GM11168 (cell line): ENCODE results near the gene ARVCF.
"Not testable (repeated sequence)": the region's sequence is repeated elsewhere in the genome, so short reads cannot be mapped to it uniquely, and the experiment has no call there.

Source experiments
- in situ Hi-C: fragments of 300-500 bp; cut with MboI; formaldehyde crosslinking; loops from one replicate; pipeline ENCODE4 v1.12.0; 2022; ENCODE audit warnings: low sequenced_read_pairs; ENCODE audit not compliant: unreplicated experiment

Gene ARVCF

DNA sequence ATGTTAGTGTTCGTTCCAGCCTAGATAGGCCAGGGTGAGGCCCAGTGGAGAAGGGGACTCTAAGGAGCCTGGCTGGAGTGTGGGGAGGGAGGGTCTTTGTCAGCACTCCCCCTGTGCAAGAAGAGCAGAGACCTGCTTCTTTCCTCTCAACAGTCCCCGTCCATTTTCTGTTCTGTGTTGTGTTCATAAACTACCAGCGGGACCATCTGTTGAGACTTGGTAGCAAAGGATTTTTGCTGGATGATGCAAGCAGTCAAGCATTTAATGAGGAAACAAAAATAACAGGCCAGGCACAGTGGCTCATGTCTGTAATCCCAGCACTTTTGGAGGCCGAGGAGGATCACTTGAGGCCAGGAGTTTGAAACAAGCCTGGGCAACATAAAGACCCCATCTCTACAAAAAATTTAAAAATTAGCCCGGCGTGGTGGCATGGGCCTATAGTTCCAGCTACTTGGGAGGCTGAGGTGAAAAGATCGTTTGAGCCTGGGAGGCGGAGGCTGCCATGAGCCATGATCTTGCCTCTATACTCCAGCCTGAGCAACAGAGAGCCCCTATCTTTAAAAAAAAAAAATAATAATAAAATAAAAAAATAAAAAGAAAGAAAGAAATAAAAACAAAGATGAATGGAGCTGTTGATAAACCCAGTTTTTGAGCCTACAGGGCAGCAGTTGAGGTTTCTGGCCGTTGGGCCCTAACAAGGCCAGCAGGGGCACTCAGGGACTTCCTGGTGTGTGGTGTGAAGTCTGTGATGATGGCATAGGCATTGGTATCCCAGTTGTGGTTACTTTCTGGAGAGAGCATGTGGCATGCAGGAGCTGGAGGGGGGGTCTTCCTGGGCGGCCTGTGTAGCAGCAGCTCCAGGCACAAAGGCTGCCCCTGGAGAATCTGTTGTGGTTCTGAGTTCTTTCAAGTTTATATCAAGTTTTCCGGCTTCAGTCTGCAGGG lies 73.3 kb downstream of the ARVCF start:
- in situ Hi-C loops, result no loop called here

DNA sequence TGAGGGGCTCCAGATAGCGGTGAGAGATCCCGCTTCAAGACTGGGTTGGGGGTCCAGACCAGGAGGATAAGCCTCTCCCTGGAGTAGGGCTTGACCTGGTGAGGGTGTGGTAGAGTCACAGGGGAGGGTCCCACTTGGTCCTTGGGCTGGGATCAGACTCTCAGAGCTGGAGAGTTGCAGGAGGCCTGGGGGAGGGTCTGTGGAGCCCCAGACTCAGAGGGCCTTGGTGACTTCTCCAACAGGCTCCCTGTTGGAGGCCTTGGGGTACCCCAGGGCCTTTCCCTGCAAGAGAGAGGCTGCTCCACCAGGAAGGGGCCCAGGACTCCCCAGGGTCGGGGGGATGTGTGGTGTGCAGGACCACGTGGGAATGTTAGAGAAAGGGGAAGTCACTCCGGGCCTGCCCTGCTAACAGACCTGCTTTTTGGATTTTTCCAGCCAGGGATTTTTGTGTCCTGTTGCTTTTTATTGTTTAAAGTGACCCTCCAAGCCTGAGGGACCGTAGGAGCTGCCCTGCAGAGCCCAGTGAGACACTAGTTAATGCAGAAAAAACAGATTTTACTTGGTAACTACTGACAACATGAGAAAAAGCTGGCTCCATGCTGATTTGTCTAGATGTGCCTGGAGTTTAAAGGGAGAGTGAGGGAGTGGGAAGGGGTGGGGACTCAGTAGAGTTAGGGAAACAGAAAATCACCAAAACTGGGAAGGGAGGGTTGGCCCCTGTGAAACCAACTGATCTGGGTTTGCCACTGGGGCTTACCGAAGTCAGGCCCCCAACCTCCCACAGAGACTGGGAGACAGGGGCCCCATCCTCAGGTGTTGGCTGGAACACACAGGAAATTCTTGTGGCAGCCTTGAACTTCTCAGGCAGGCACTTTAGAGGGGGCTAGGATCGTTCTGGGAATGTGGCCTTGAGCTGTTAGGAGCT lies 74.2 kb downstream of the ARVCF start:
- in situ Hi-C loops, result no loop called here

DNA sequence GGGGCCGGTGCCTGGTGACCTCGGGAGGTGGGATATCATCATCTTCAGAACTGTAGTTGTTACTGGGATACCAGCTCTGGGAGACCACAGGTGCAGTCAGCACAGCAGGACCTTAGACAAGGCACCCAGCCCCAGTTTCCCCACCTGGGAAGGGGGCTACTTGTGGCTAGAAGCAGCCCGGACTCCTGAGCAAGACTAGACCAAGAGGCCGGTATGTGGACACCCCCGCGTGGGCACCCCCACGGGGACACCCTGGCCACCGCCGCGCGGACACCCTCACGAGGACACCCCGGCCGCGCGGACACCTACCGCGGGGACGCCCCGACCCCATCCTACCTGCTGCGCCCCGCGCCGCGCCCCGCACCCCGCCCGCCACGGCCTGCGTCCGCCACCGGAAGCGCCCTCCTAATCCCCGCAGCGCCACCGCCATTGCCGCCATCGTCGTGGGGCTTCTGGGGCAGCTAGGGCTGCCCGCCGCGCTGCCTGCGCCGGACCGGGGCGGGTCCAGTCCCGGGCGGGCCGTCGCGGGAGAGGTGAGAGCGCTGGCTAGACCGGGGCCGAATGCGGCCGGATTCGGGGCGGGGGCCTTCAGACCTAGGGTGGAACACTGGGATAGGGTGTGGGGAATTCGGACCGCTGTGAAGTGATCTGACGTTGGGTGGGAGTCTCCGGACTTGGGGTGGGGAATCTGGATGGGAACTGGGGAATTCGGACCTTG lies 75.1 kb downstream of the ARVCF start, which contains the start of the genes COMT and TXNRD2:
COMT (plus strand) TSS at position 408 of the 718 bp plus-strand sequence. CDS start 20,755 bp downstream, outside the sequence.
TXNRD2 (minus strand) TSS at position 454 of the 718 bp plus-strand sequence; CDS start at position 439, 15 bp downstream.
- in situ Hi-C loops, result no loop called here

DNA sequence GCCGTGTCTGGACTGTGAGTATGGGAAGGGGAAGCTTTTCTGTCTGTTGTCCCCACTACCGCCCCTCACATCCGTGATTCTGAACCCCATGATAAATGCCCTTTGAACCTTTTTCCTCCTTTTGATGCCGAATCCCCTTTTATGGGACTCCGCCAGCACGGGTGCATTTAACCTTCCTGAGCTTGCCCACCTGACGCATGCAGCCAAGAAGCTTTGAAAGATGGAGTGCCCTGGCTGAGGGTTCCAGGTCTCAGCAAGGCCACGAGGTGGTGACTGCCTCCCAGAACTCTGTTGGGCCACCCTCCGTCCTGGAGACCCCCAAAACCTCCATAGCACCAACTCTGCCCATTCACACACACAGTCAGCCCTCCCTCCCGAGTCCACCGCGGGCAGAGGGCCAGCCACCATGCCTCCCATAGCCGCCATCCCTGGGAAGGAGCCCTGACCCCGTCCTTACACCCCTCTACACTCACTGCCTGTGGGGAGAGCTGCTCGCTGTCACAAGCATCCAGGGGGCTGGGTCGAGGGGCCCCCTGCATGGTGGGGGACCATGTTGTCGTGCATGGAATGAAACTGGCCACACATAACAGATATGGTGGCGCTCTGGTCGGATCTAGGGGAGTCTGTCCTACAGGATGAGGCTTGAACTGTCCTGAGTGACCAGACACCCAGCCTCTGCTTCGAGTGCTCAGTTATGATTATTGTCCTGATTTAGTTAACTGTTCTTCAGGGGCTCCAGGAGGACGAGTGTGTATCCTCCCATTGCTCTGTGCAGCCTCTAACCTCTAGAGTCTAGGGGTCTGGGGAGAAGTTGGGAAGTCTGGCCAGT lies 75.9 kb downstream of the ARVCF start:
- in situ Hi-C loops, result no loop called here

DNA sequence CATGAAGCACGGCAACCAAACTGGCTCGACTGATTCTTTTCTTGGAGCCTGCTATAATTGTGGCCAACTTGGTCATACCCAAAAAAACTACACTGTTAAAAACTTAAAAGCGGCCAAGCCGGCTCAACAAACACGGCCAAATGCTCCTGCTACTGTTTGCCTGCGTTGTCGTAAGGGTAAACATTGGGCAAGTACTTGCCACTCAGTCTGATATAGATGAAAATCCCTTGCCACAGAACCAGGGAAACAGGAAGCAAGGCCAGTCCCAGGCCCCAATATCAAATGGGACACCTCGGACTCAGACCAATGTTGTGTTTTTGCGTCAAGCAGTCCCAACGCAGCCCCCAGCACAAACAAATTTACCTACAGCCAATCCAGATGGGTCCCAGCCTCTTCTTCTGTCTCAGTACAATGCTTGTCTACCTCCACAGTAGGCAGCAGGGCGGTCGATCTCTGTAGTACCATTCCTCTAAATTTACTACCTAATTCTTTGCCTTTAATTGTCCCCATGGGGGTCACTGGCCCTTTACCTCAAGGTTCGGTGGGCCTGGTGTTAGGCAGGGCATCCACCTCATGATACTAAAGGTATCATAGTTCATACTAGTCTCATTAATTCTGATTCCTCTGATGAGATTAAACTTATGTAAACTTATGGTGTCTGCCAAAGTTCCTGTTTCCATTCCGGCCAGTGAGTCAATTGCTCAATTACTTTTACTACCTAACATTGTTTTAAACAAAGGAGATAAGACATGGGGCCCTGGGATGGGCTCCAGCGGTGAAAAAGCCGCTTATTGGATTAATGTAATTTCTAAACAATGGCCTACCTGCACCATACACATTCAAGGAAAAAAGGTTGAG lies 78.8 kb downstream of the ARVCF start:
- in situ Hi-C loops, result no loop called here

DNA sequence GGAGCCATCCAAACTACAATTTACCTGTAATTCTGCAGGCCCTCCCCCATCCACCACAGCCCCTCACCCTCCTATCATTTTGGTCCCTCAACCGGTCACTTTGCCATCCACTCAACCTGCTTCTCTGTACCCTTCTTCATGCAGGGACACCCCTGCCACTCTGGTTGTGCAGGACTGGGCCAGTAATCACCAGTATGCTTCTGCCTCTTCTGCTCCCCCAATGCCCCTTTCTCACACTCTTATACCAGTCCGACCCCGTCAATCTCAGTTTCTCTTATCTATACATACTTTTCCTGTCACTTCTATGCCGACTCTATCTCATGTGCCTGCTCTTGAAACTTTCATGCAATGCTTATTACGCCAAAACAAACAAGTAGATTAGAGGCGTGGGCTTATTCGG lies 80.1 kb downstream of the ARVCF start:
- in situ Hi-C loops, result no loop called here

DNA sequence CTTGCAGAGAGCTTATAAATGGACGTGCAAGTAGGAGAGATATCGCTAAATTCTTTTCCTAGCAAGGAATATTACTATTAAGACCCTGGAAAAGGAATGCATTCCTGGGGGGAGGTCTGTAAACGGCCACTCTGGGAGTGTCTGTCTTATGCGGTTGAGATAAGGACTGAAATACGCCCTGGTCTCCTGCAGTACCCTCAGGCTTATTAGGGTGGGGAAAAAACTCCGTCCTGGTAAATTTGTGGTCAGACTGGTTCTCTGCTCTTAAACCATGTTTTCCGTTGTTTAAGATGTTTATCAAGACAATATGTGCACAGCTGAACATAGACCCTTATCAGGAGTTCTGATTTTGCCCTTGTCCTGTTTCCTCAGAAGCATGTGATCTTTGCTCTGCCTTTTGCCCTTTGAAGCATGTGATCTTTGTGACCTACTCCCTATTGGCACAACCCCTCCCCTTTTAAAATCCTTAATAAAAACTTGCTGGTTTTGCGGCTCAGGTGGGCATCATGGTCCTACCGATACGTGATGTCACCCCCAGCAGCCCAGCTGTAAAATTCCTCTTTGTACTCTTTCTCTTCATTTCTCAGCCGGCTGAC lies 81.4 kb downstream of the ARVCF start:
- in situ Hi-C loops, result not testable (repeated sequence)

DNA sequence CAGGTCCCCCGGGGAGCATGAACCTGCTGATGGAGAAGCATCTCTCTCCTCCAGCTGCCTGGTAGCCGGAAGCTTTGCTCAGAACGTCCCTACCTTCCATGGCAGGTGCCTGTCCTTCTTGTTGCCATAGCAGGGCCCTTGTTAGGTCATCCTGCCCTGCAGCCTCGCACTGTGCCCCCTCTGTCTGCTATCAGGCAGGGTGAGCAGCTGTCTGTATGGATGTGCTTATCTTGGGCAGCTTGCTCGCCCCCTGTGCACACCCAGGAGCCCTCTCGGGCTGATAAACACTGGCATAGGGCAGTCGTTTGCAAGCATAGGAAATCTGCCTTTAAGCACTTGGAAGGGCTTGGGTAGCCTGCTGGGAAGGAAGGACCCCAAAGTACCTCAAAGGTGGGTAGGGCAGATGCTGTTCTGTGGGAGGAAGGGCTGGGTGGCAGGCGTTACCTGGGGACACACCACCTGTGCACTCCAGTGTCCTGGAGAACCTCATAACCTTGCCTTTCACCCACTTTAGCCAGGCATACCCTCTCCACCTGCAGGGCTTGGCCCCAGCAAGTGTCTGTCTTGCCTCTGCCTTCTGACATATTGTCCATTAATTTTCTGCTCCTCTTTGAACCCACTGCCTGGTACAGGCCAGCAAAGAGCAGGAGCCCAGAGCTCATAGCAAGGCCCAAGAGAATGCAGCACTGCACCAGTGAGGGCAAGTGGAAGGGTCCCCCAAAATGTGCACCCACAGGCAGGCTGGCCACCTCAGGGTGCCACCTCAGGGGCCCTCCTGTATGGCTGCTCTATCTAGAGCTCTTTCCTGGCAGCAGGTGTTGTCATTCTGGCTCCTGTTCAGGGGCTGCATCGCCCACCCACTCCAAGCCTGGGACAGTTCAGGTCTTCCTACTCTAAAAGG lies 83.0 kb downstream of the ARVCF start:
- in situ Hi-C loops, result no loop called here

DNA sequence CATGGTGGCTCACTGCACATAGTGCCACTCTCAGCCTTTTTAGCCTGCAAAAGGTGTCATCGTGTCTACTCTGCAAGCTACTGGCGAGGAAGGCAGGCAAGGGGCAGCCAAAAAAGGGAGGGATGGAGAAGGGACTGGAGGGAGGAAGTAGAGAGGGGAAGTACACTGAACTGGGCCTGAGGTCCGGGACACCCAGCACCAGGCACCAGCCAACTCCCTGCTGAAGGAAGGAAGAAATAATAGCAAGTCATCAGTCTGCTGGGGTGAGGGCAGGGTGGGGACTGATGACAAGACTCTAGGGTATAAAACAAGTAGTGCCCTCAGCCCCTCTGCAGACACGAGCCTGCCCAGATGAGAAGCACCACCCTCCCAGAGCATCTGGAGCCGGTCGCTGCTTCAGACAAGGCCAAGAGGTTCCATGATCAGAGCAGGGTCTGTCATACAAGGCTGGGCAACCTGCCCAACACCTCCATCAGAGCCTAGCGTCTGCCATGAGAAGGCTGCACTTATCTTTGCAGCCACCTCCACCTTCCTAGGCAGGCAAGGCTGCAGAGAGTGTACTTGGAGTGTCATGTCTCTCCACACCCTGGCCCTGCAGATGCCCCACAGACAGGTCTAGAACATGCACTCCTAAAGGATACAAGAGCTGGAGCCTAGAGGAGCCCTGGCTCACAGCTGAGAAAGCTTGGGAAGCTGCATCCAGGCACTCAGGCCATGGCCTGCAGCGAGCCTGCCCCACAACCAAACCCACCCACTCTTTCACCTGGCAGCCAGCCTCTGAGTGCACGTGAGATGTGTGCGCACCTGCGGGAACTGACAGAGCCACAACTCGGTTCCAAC lies 84.0 kb downstream of the ARVCF start:
- in situ Hi-C loops, result no loop called here

DNA sequence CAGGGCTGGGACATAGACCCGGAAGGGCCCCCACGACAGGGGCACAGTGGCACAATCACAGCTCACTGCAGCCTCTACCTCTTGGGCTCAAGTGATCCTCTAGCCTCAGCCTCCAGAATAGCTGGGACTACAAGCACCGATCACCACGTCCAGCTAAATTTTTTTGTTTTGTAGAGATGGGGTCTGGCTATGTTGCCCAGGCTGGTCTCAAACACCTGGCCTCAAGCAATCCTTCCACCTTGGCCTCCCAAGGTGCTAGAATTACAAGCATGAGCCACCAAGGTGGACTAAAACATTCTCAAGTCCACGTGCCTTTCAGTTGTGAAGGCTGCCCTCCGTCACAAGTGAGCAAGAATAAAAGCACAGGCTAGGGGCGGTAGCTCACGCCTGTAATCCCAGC lies 85.1 kb downstream of the ARVCF start:
- in situ Hi-C loops, result no loop called here

DNA sequence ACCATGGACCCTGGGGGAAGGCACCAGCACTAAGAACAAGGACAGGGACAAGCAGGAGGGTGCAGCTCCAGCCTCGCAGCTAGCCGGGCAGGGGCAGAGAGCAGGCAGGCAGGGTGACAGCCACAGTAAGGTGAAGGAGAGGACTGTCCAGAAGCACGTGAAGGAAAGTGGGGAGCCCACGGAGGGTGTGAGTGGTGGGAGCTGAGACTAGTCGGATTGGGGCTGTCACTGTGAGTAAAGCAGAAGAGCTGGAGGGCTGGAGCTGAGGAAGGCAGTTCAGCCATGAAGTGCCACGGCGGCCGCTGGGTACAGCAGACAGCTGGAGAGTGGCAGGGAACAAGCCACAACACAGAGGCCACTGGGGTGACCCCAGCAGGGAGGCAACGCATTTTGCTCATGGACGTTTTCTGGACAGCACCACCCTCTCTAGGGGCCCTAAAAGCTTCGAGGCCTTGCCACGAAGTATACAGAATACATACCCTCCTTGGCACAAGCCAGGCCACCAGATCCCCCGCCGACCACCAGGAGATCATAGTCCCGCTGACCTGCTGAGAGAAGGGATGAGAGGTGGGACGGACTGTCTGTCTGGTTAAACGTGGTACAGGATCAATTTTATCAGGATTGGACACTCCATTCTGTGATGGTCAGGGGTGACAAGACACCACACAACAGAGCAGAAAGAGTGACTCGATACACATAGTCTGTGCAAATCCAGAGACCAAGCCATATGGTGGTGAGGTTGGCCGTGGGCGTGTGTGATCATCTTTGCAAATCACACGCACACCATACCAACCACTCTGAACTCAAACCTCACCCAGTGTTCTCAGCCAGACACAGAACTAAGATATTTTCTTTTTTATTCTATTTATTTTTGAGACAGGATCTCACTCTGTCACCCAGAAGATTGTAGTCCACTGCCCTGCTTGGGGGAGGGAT lies 85.8 kb downstream of the ARVCF start:
- in situ Hi-C loops, result no loop called here

DNA sequence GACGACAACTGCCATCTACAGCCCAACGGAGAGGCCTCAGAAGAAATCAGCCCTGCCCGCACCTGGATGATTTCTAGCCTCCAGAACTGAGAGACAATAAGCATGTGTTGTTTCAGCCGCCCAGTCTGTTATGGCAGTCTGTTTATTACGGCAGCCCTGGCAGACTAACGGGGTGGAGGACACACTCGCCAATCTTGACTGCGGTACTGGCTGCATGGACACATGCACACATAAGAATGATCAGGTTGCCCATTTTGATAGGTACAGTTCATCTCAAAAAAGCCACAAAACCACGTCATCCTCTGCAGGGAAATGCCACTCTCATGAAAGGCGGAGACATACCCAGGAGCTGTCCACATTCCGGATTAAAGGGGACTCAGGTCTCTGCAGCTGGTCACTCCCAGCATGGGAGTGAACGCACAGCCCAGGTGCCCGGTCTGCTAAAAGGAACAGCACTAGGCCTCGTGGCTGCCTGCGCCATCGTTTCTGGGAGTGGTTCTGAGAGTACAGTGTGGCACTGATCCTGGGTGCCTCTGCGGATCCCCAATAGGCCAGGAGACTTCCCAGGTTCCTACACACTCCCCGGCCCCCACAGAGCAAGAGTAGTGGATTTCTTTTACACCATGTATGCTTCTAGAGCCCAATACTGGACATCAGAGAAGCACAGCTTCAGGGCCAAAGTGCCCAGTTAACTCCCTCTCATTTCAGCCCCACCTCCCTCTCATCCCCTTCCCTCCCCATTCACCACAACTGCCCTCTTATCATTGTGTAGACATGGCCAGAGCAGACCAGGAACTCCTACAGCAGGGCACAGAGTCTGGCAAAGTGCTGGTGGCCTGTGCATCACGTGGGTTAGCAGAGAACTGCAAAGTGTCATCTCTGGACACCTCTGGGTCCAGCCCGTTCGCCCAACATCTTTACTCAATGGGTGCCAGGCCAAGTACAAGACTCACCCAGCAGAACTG lies 86.8 kb downstream of the ARVCF start:
- in situ Hi-C loops, result no loop called here

DNA sequence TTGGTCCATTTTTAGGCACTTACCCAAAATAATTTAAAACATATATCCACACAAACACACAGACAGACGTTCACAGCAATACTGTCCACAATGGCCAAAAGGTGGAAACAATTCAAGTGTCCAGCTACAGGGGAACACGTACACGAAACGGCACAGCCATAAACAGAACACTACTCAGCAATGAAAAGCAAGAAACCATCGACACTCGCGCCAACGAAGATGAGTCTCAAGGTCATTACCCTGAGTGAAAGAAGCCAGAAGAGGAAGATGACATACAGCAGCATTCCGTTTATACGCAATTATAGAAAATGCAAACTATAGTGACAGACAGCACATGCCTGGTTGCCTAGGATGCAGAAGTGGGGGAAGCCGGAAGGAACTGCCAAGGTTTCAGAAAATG lies 88.4 kb downstream of the ARVCF start:
- in situ Hi-C loops, result no loop called here

DNA sequence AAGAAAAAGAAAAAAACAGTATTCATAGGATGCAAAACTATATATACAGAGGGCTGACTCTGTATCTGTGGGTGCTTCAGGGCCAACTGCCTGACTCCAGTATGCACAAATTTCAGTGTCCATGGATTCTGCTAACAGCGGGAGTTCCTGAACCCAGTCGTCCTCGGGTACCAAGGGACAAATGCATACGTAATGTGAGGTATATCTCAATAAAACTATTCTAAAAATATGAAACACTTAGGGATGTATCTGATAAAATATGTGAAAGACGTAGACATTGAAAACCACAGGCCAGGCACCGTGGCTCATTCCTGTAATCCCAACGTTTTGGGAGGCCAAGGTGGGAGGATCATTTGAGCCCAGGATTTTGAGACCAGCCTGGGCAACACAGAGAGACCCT lies 88.9 kb downstream of the ARVCF start:
- in situ Hi-C loops, result no loop called here
